A673 (cell line): ENCODE data around the gene MIER2.

Experiments
- CTCF ChIP-seq: fragments of 300-800, 200-600 bp; sonication (generic); conservative IDR thresholded peaks from 2 replicates; pipeline ENCODE4 v1.5.1; 2017; ENCODE audit warnings: low read depth, mild to moderate bottlenecking, antibody characterized with exemption, low read length, moderate library complexity, mixed read lengths
- EZH2 ChIP-seq: fragments of 200-600 bp; sonication (generic); IDR thresholded peaks from 2 replicates; pipeline ENCODE4 v1.6.1; 2017; ENCODE audit warnings: borderline replicate concordance, low read depth, mild to moderate bottlenecking, mixed read lengths, antibody characterized with exemption, low read length; ENCODE audit not compliant: poor library complexity, severe bottlenecking

- TF ChIP-seq CTCF = no peak
- no peak for TF ChIP-seq EZH2
Measured at GRCh38 chr19:335486-336066, 9.0 kb downstream of the MIER2 start.
